ENCODE data around the gene SLC24A3.

Gene SLC24A3

DNA sequence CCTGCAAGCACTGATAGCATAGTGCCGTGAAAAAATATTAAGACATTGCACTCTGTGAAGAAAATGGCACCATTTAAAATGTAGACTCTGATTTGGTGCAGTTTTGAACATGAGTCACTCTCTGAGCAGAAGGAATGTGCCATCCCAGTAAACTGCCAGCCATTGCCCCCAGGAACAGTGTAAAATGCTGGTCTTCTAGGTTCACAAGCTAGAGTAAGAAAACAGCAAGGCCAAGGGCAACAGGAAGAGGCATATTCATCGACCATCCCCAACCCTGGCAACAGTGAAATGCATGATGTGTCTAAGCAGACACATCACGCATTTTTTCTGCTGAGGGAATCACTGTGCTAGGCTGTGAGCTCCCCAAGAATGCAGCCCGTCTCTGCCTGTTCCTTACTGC lies 382.5 kb downstream of the SLC24A3 start:
- no peak for DNase-seq (ENCODE audit: low read depth in 2 of 2)

DNA sequence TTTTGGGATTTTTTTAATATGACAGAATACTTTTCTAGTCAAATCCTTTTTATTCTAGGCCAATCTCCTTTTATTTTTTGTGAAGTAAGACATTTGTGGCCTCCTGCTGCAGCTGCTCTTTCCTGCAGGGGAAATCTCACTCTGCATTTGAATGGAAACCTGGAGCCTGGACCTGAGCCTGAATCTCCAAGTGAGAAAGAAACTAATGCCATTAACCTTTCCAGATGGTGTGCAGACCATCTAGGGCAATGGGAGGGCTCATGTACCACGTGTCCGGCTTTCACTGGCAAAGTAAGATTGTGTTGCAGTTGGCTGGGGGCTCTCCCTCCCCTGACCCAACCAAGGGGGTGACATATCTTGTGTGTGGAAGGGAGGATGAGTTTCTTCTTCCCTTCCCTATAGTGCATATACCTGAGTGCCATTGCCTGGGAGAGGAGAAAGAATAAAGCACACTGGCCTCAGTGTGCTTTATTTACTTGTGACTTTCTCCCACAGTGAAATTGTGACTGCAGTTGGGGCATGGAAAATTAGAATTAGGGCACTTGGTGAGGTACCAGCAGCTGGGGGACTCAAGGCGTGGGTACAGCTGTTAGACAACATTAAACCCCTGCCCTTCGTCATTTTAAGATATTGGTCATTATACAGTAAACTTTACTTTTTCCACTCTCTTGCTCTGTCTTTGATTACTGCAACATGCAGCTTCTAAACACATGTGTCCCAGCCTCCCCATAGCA lies 385.8 kb downstream of the SLC24A3 start:
- no peak for DNase-seq (ENCODE audit: low read depth in 2 of 2)

DNA sequence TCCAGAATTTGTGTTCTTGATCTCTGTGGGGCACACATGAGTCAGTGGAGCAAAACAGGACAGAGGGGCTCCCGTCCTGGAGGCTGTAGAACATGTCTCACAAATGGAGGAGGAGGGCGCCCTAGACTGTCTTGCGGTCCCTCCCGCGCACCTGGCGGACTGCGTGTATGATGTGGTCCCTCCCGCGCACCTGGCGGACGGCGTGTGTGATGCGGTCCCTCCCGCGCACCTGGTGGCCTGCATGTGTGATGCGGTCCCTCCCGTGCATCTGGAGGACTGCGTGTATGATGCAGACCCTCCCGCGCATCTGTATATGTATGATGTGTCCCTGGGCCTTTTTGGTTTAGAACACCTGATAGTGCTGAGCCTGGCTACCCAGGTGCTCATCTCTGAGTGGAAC lies 386.8 kb downstream of the SLC24A3 start:
- no peak for DNase-seq (ENCODE audit: low read depth in 2 of 2)

DNA sequence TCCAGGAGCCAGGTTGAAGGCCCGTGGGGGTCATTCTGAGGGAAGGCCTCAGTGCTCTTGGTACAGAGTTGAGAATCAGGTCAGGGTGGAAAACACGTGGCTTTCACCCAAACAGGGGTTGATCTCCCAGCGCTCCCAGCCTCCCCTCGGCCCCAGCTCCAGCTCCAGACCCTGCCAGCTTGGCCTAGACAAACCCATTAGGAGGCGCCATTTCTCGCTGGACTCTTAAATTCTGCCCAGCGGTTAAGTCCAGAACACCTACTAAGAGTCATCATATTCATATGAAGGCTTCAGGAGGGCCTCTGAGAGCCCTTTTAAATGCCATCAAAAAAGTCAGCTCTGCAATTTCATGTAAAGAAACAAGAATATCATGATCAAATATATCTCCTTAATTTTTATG lies 387.6 kb downstream of the SLC24A3 start:
- no peak for DNase-seq (ENCODE audit: low read depth in 2 of 2)

DNA sequence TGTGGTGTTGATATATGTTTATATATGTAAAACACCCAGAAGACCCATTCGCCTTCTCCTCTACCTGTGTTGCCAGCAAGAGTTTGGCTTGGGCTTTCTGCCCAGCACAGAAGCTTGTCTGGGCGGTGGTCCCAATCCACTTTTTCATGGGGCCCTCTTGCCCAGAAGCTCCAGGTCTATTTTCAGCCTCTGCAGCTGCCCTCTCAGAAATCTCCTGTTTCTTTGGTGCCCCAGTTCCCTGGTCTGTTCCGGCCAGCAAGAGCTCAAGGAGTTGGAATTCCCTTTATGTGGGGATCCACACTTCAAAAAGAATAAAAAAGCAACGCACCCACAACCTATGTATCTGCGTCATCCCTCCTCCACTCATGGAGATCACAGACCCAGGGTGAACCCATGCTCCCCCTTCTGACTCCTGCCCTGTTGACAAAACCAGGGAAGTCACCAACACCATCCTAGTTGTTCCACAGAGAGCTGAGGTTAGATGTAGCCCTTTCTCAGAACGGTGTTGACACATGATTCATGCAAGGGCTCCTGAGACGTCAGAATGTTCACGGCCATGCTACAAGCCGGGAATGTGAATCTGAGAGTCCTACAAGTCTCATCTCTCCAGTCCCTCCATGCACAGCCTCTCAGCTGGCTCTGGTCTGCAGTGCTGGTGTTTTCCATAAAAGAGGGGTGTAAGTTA lies 388.8 kb downstream of the SLC24A3 start:
- DNase-seq (ENCODE audit: low read depth in 2 of 2): no peak

DNA sequence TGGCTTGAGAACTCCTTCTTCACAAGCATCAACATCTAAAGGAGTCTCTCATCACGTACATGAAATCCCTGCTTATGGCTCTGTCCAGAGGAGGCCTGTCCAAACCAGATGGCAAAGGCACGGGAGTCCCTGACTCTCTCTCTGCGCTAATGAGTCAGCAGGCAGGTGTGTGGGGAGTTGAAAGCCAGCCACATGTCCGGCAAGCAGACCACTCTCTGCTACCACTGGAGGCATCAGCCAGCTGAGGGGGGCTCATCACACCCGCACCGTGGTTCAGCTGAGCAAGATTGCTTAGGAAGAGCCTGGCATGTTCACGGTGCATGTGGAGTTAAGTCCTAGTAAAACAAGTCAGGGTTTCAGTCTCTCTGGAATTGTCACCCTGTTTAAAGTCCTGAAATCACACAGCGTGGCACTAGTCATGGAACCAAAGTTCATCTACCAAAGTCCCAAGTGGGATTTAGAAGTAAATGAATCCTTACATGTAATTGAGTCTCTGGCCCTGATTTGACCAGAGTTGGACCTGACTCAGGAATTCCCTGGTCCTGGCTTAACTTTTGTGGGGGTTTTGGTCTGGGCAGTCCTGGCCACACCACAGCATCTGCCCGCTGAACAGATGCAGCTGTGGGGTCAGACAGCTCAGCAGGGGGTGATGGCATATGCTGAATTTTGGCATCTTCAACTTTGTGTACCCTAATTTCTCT lies 390.4 kb downstream of the SLC24A3 start:
- no peak for DNase-seq (ENCODE audit: low read depth in 2 of 2)

DNA sequence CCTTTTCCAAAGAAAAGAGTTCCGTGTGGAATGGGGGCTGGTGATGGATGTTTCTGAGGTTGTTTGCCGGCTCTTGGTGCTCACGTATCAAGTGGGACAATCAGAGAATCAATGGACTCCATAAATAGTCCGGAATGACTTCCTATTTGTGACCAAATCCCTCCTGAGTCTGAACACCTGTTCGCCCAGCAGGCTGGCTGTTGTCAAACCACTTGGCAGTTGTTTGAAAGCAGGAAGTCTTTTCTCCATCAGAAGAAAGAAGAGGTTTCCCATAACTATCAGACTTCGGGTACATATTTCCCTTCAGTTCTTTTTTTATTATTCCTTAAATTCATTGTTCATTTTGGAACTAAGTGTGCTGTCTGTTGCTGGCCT lies 390.9 kb downstream of the SLC24A3 start:
- DNase-seq (ENCODE audit: low read depth in 2 of 2): no peak

DNA sequence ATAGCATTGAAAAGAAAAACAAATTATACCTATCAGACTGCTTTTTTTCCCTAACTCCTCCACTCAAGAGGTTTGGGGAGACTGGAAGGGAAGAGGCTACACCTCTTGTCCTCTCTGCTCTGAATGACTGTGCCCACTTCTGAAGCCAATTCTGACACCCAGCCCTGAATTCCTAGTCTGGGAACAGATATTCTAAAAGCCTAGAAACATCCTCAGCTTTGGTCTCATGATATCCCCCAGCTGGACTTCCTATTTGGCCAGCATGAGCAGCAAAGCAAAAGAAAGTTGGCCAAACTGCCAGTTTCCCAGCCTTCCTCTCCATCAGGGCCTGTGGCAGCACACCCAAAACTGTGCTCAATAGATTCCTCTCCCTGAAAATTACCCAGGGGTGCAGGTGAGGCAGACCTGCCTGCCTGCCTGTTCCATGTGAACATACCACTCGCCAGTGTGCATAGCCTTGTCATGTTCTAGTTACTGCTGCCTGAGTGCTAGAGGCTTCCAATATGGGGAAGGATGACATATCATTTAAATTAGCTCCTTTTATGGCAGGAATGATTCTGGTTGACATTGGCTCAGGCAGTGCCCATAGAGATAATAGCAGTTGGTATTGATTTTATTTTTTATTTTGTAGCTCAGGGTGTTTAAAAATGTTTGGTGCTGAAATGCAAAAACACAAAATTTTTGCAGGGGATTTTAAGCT lies 393.5 kb downstream of the SLC24A3 start:
- DNase-seq (ENCODE audit: low read depth in 2 of 2): no peak

DNA sequence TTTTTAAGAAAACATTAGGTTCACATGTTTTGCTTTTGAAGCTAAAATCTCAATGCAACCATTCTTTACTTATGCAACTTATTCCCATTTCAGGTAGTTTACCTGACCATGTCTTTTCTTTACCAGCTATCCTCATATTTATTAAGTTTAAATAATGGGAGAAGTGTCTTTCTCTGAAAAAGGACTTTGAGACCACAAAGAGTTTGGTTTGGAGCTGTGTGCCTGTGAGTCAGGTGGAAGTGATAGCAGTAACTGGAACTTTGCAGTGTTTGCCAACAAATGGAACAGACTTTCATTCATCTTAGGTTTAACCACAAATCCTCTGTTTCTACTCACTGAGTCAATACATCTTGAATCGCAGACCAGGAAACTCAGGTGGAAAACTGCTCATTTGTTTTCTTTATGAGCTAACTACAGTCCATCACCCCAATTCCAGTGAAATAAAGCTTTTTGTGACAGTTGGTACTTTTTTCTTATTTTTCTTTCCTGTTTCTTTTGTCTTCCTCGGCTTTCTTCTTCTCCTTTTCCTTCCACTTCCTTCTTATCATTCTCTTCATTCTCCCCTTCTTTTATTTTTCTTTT lies 397.3 kb downstream of the SLC24A3 start:
- no peak for DNase-seq (ENCODE audit: low read depth in 2 of 2)

DNA sequence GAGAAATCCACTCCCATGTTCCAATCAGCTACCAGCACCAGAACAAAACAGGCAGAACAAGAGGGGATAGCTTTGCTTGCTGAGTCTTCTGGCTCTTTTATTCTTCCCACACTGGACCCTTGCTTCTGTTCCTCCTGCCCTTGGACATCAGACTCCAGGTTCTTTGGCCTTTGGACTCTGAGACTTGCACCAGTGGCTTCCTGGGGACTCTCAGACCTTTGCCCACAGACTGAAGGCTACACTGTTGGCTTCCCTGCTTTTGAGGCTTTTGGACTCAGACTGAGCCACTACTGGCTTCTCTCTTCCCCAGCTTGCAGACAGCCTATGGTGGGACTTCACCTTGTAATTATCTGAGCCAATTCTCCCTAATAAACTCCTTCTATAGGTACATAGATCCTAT lies 403.2 kb downstream of the SLC24A3 start:
- DNase-seq (ENCODE audit: low read depth in 2 of 2): no peak

DNA sequence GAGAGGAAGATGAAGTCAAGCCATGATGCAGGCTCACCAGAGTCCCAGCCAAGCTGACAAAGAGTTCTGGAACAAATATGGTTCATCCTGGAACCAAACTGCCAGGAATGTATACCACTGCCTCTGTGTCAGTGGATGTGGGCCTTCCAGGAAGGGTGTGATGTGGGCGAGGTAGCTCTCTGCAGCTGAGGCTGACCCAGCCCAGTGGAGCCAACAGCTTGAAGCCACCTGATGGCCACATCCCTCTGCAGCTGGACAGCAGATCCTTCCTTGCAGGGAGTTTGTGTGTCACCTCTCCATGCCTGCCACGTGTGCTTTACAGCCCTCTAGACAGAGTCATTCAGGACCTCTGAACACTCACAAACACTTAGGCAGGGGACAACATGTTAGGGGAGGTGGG lies 403.6 kb downstream of the SLC24A3 start:
- DNase-seq (ENCODE audit: low read depth in 2 of 2): no peak

DNA sequence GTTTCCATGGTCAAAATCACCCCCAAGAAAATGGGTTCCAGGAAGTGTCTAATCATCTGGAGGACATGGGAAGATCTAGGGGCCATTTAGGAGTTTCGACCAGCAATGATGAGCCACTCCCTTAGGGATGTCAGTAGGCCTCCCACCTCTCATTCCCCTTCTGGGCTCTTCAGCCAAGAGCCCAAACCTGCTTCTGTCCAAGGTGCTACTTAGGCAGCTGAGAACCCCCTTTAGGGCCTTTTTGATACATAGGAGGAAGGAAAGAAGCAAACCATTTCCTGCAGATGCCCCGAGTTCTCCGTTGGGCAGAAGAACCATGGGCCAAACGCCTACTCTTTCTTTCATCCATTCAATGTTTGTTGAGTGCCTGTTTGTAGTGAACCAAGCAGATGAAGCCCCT lies 404.2 kb downstream of the SLC24A3 start:
- DNase-seq (ENCODE audit: low read depth in 2 of 2): no peak

DNA sequence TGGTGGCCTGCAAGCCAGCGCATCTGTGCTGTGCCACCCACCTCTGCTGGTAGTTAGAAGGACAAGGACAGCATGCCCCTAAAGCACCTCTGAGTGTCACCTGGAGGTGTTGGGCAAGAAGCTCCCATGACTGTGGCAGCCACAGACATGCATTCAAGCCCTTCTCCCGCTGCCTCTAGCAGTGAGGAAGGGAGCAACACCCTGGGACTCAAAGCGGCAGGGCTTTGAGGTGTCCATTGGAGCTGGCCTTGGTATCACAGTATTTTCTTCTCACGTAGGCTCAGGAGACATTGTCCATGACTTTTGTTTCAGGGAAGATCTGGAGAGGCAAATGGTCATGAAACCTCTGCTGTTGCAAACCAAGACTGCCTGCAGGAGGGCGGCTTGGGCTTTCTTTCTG lies 404.8 kb downstream of the SLC24A3 start:
- no peak for DNase-seq (ENCODE audit: low read depth in 2 of 2)

DNA sequence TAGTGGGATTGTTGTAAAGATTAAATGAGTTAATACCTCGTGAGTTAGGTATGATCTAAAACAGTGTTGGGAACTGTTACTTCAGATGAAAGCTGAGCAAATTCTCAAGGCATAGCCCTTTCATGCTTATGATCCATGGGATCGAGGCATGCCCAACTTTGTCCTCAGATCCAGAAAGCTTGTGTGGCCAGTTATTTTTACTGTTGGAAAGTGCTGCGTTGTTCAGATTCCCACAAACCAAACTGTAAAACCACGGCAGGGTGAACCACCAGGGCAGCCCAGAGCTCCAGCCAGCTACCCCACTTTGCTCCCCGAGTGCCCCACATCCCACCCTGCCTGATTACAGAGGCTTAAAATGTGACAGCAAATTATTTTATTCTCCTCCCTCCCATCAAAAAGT lies 406.3 kb downstream of the SLC24A3 start:
- DNase-seq (ENCODE audit: low read depth in 2 of 2): no peak

DNA sequence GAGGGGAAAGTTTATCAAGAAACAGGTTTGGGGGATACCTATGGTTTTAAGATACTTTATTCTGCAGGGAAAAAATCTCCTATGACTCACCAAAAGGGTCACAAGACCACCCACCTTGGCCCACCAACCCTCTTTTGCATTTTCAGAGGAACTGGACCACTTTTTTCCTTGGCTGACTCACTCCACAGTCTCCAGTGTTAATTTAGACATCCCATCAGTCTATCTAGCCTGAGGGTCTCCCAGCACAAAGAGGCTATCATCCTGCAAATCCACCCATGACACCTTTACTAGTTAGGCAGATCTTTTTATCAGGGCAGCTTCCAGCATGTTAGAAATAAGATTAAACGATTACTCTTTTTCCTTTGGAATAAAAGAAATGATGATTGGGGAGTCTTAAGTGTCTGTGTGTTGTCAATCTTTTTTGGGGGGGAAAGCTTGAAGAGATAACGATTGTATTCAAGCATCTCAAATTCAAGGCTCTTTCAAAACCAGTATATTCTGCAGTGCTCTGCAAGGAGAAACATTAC lies 407.5 kb downstream of the SLC24A3 start:
- DNase-seq (ENCODE audit: low read depth in 2 of 2): no peak

DNA sequence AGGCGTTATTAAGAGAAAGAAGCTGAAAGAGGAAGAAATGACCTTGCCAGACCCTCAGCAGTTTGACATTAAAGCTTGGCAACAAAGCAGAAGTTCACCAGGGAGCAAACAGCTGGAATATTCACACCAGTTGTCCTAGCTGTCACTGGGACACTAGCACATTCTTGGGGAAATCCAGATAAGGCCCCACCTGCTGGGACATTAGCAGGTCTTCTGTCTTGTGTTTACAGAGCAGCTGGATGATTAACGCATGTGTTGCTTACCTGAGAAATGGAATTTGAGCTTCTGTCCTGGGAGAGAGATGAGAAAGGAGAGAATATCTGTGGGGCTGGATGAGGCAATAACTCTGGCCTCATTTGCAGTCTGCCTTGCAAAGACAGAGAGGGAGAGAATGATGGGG lies 408.0 kb downstream of the SLC24A3 start:
- DNase-seq (ENCODE audit: low read depth in 2 of 2): no peak

DNA sequence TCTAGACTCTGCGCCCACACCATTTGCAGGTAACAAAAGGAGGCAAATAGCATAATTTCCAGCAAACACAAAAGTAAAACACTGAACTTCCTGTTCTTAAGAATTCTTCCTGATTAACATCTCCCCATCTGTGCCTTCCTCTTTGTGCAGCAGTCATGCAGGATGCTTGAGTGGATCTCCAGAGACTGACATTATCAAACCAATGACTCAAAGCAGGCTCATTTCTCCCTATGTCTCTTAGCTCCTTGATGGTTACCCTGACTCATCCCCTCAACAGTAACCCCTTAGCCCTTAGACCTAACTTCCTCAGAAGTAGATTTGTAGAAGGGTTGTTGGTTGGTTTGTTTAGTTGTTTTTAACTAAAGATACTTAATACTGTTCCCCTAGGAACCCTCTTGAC lies 408.6 kb downstream of the SLC24A3 start:
- no peak for DNase-seq (ENCODE audit: low read depth in 2 of 2)

DNA sequence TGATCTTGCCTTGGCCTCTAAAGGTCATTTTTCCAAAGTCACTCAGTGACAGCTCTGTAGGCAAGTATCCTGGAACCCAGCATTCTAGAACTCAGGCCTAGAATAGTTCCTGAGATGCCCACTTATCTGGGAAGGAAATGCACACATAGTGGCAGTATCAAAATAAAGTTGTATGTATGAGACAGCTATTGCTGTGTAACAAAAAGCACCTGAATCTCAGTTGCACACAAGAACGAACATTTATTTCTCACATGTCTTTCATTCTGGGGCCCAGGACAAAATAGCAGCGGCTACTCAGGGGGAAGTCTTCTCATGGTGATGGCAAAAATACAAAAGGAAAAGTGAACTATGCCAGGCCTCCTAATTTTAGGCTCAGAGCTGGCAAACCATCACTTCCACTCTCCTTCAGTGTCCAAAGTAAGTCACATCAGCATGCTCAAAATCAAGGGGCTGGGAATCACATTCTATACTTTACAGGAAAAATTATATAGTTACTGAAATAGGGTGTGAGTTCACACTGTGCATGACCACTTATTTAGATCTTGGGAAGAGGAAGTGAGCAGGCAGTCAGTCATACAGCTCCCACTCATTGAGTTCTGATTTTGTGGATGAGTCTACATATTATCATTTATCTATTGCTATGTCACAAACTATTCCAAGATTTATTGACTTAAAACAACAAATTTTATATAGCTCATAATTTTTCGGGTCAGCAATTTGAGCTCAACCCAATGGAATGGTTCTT lies 412.0 kb downstream of the SLC24A3 start:
- DNase-seq (ENCODE audit: low read depth in 2 of 2): no peak

DNA sequence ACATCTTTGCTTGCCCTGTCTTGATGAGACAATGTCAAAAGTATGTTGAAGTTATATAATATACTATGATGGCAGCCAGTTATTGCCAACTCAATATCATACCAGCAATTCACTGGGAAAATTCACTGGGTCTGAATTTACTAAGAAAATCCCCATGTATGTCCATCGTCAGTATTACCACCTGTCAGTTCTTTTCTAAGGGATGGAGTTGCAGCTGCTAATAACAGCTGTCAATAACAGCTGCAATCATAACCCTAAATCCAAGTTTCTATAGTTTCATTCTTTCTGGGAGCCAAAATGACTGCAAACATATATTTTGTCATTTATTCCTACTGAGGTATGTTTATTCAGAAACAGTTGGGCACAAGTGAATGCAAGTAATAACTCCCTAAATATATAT lies 413.0 kb downstream of the SLC24A3 start:
- DNase-seq (ENCODE audit: low read depth in 2 of 2): no peak

DNA sequence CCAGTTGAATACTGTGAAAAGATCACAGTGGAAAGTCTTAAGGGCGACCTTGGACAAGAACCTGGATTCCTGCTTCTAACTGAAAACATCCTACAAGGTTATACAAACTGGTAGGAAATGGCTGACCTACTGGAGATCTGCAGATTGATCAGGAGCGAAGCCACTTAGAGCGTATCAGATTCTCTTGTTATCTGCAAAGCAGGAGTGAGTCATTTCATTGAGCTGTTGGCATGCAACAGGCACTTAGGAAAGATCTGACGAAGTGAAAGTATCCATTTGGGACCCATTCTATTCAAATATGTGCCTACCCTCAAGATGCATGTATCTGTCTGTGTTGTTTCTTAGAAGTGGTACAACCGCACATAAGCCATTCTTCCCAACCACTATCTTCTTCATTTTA lies 414.5 kb downstream of the SLC24A3 start:
- no peak for DNase-seq (ENCODE audit: low read depth in 2 of 2)

DNA sequence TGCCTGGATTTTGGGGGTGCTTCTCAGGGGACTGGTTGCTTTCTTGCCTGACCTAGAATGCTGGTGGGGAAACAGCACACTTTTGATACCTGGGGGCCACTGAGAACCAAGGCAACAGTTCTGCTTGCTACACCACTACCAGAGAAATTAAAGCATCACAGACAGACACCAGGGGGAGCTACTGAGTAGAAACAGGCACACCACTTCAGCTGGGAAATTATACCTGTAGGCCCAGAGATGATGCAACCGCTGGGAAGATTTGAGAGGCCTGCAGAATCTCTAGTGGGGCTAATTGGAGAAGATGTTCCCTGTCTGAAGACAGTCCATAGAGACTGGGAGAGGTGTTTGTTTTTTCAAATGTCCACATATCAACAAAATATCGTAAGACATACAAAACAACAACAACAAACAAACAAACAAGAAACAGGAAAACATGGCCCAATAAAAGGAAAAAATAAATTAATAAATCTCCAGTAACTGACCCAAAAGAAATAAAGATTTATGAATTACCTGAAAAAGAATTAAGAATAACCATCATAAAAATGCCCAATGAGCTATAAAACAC lies 416.2 kb downstream of the SLC24A3 start:
- peak in 1 of 2 experiments; percentile 38 for DNase-seq (ENCODE audit: low read depth in 2 of 2)
